A549 treated with ZK216348 at 1 μM for 4 hours (cell line): ENCODE data around the gene RPN1. TPM values are rescaled to one million over a fixed set of nuclear protein-coding genes. Genes with fewer than 3 reads are reported as not detected.

Experiments
- total RNA-seq: library from RNA; stranded (reverse); fragments of 200-300 nt; extraction: Qiagen RNA extraction; gene quantifications from 5 replicates; pipeline ENCODE4 v1.2.3, GENCODE V29; 2022; ENCODE audit warnings: low read depth

Gene RPN1
- 158 to 165 TPM (median 159 TPM) in 5 replicates for total RNA-seq

GRCh38 chr3:128650096-128651050 is at the start of gene RPN1:
Gene RPN1, minus strand, starts transcription at chr3:128650818. Its CDS starts 18 bp downstream, at chr3:128650800.

Other genes starting within 250 kb of the RPN1 start
- gene DNAJB8, start 183.9 kb downstream of the RPN1 start, total RNA-seq = not detected in 5 replicates
- gene GATA2, start 157.6 kb downstream of the RPN1 start, total RNA-seq = 3.5 to 5.0 TPM (median 4.8 TPM) in 5 replicates
- 173 to 210 TPM (median 193 TPM) in 5 replicates for gene RAB7A, start 75.4 kb upstream of the RPN1 start, total RNA-seq
- gene ACAD9, start 228.8 kb upstream of the RPN1 start, total RNA-seq = 23.6 to 26.1 TPM (median 25.0 TPM) in 5 replicates